NCI-H2171 treated with DMSO at 0.1 percent for 48 hours (cell line): ENCODE results near the gene KIAA1671.

Experiments
- DNase-seq: peaks from one replicate; lab custom pipeline; 2025; lab: John Stamatoyannopoulos, UW

The KIAA1671 gene

DNA sequence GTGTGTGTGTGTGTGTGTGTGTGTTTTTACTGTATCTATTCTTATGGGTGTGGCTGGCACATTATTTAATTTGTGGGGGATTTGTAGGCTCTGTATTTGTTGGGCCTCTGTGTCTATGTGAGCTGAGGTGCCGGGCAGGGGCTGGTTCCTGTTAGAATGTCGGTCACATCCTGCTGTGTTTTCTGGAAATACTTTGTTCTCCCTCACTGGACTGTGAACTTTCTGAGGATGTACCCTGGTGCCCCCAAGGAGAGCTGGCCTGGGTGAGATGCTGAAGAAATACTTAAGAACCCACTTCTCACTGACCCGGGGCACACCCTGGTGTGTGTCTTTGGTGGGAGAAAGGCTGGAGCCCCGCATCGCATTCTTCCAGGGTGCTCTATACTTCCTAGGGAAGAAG lies 28.6 kb downstream of the KIAA1671 start:
- no peak for DNase-seq

DNA sequence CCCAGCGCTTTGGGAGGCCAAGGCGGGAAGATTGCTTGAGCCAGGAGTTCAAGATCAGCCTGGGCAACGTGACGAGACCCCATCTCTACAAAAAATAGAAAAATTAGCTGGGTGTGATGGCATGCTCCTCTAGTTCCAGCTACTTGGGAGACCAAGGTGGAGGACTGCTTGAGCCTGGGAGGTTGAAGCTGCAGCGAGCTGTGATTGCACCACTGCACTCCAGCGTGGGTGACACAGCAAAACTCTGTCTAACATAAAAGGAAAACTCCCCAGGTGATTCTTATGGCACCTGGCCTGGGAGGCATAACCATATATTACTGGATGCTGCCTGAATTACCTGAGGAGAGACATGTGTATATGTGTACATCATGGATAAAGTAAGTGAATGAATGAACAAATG lies 29.1 kb downstream of the KIAA1671 start:
- no peak for DNase-seq

GRCh38 chr22:24982301-24983056 lies 30.0 kb downstream of the KIAA1671 start:
- no peak for DNase-seq

- DNase-seq, result no peak
Observed at GRCh38 chr22:24983151-24983550, 30.6 kb downstream of the KIAA1671 start.

GRCh38 chr22:24984122-24984521 lies 31.6 kb downstream of the KIAA1671 start:
- DNase-seq, result no peak

- no peak for DNase-seq
Observed at GRCh38 chr22:24985826-24986214, 33.3 kb downstream of the KIAA1671 start.

DNA sequence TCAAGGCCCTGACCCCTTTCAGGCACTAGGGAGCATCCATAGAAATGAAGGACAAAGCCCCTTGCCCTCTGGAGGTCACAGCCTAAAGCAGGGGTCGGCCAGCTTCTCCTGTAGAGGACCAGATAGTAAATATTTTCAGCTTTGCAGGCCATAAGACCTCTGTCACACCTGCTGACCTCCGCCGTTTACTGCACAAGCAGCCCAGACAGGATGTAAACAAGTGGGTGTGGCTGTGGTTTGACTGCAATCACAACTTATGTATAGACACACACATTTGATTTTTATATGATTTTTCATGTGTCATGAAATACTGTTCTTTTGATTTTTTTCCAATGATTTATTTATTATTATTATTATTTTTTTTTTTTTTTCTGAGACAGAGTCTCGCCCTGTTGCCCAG lies 34.3 kb downstream of the KIAA1671 start:
- no peak for DNase-seq

GRCh38 chr22:24989135-24989534 lies 36.6 kb downstream of the KIAA1671 start:
- DNase-seq, result no peak

GRCh38 chr22:24989541-24989951 lies 37.0 kb downstream of the KIAA1671 start:
- no peak for DNase-seq

GRCh38 chr22:24990344-24990905 lies 37.9 kb downstream of the KIAA1671 start:
- DNase-seq, result no peak

DNA sequence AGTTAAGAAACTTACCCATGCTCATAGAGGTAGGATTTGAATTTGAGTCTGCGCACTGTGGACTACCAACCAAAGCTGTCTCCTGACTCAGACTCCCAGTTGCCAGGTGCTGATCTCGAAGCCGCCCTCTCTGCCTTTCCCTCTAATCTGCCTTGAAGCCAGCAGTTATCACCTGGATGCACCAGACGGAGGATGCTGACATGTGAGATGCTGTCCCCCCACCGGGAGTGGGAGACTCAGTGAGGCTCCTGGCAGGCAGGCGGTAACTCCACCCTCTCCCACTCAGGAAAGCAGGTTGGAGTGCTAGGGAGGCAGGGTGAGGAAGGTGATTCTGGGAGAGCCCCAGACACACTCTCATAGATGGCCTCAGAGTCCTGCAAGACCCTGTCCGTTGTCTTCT lies 40.4 kb downstream of the KIAA1671 start:
- peak; percentile 70 for DNase-seq

DNA sequence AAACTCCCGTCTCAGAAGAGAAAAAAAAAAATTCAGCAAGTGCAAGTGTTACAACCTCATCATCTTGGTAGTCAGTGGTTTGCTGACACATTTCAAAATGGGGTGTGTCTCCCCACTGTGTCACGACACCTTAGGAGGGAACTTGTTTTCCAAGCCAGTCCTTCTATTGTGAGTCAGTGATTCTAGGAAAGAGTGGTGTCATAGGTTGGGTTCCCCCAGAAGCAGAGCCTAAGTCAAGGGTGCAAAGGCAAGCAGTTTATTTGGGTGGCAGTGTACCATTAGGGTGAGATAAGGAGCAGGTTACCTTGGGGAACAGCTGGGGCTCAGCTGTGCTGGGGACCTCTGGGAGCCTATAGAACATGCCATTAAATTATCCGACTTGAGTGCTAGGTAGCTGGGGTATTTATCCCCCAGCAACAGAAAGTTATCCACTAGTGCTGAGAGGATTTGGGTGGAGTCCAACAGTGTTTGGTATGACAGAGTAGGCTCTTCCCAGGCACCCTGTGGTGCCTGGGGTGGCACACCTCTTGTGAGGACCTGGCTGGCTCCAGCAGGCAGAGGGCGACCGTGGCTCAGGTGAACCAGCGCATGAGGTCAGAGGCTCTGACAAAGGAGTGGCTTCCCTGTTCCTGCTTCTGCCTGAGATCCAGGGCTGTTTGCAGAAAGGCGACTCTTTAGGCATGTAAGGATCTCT lies 41.7 kb downstream of the KIAA1671 start:
- DNase-seq, result peak; percentile 82

DNA sequence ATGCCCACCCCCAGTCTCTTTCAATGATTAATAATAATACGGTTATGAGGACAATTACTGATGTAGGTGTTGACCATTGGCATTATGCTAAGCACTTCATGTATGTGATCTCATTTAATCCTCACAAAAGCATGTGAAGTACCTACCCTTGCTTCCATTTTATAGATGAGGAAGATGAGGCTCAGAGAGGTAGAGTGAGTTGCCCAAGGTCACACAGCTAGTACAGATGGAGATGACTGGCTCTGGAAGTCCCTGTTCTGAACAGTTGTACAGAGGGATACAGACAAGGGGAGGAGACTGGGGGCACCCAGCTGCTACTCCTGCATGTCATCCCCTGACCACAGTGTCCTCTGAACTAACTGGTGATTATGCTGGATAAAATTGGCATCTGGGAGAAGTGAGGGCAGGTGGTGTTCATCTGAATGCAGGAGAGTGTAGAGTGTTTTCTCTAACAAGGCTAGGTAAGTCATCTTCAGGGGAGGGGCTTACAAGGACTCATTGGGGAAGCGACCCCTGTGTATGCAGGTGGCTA lies 43.2 kb downstream of the KIAA1671 start:
- DNase-seq, result peak; percentile 20

DNA sequence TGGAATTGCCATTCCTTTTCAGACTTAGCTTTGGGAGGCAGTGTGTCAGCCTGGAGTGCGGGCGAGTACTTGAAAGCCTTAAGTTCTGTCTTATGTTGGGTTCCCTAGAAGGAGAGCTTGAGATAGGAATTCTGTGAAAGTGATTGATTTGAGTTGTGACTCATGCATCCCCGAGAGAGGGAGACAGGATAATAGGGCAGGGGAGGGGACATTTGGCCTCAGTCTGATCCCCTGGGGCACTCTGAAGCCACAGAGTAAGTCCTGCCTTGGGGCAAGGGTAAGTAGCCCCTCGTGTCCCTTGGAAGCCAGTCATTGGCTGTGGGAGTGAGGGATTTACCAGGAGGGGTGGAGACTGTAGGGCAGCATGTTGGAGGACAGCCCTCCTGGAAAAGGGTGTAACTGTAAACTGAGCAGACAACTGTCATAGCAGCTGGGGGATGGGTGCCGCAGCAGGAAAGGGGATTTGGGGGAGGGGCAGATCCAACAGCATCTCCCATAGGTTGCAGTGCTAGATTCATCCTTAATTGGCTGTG lies 44.0 kb downstream of the KIAA1671 start:
- DNase-seq, result peak; percentile 91

- DNase-seq, result no peak
Observed at GRCh38 chr22:24997023-24997422, 44.5 kb downstream of the KIAA1671 start.

DNA sequence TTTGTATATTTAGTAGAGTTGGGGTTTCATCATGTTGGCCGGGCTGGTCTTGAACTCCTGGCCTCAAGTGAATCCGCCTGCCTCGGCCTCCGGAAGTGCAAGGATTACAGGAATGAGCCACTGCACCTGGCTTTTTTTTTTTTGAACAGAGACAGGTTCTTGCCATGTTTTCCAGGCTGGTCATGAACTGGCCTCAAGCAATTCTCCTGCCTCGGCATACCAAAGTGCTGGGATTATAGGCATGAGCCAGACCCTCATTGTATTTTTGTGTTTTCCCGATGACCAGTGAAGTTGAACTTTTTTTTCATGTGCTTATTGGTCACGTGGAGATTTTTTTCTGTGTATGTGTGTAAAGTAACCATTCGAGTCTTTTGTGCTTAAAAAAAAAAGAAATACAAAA lies 48.2 kb downstream of the KIAA1671 start:
- no peak for DNase-seq

- no peak for DNase-seq
Observed at GRCh38 chr22:25002241-25002985, 49.9 kb downstream of the KIAA1671 start.

- DNase-seq, result no peak
Observed at GRCh38 chr22:25006354-25006753, 53.8 kb downstream of the KIAA1671 start.

GRCh38 chr22:25007444-25008106 lies 55.1 kb downstream of the KIAA1671 start:
- DNase-seq, result no peak

GRCh38 chr22:25008666-25009065 lies 56.1 kb downstream of the KIAA1671 start:
- peak; percentile 6 for DNase-seq

GRCh38 chr22:25012741-25013143 lies 60.2 kb downstream of the KIAA1671 start:
- no peak for DNase-seq
